ENCODE measurements around the gene EIF4H. TPM values are rescaled to one million over a fixed set of nuclear protein-coding genes. Genes with fewer than 3 reads are reported as not detected.
"Not testable (repeated sequence)": the region's sequence is repeated elsewhere in the genome, so short reads cannot be mapped to it uniquely, and the experiment has no call there.

The EIF4H gene
- total RNA-seq, 1 donor from 2014 or later: 237 TPM

- not testable (repeated sequence) for DNase-seq (ENCODE audit: low spot score)
These were observed 50.8 kb downstream of the EIF4H start for GRCh38 chr7:74224907-74225306.

- DNase-seq (ENCODE audit: low spot score): no peak
These were observed 51.2 kb downstream of the EIF4H start for GRCh38 chr7:74225400-74225799.

- no peak for DNase-seq (ENCODE audit: low spot score)
These were observed 52.5 kb downstream of the EIF4H start for GRCh38 chr7:74226633-74227032.

- no peak for DNase-seq (ENCODE audit: low spot score)
These were observed 55.1 kb downstream of the EIF4H start for GRCh38 chr7:74228951-74229900.

GRCh38 chr7:74230446-74231231 is 56.5 kb downstream of the EIF4H start:
- no peak for DNase-seq (ENCODE audit: low spot score)

GRCh38 chr7:74231232-74231590 is 57.1 kb downstream of the EIF4H start:
- DNase-seq (ENCODE audit: low spot score): no peak

- no peak for DNase-seq (ENCODE audit: low spot score)
These were observed 59.6 kb downstream of the EIF4H start for GRCh38 chr7:74233655-74234285.

GRCh38 chr7:74235518-74236268 is 61.5 kb downstream of the EIF4H start:
- DNase-seq (ENCODE audit: low spot score): no peak

GRCh38 chr7:74236284-74236683 is 62.1 kb downstream of the EIF4H start:
- no peak for DNase-seq (ENCODE audit: low spot score)

- DNase-seq (ENCODE audit: low spot score): no peak
These were observed 66.3 kb downstream of the EIF4H start for GRCh38 chr7:74240482-74240881.

- DNase-seq (ENCODE audit: low spot score): no peak
These were observed 67.9 kb downstream of the EIF4H start for GRCh38 chr7:74242122-74242443.

- DNase-seq (ENCODE audit: low spot score): no peak
These were observed 72.3 kb downstream of the EIF4H start for GRCh38 chr7:74246497-74246896.

Other genes starting within 250 kb of the EIF4H start
- 31.9 TPM for gene ELN, start 146.2 kb upstream of the EIF4H start, total RNA-seq
- gene LIMK1, start 90.6 kb upstream of the EIF4H start, total RNA-seq: 26.0 TPM
- 4.7 TPM for gene LAT2, start 35.6 kb downstream of the EIF4H start, total RNA-seq
- gene RFC2, start 80.0 kb downstream of the EIF4H start, total RNA-seq: 23.3 TPM
- 20.0 TPM for gene CLIP2, start 115.1 kb downstream of the EIF4H start, total RNA-seq

All from ureter (tissue), 1 donor.